GM19238 (cell line): ENCODE data around the gene MFAP4.
"Not testable (repeated sequence)": the region's sequence is repeated elsewhere in the genome, so short reads cannot be mapped to it uniquely, and the experiment has no call there.

Source experiments
- DNase-seq: peaks from one replicate; pipeline ENCODE4 v3.0.0; 2011; ENCODE audit warnings: low spot score; ENCODE audit not compliant: insufficient read length

Gene MFAP4

DNA sequence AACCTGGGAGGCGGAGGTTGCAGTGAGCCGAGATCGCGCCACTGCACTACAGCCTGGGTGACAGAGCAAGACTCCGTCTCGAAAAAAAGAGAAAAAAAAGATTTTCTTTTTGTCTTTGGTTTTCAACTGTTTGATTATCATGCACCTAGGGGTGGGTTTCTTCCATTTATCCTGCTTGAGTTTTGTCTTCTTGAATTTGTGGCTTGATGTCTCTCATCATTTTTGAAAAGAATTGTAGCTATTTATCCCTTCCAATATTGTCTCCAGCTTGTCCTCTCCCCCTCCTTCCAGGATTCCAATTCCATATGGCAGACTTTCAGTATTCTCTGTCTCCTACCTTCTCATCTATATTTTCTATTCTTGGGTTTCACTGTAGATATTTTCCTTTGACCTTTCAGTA, 32.2 kb downstream of the MFAP4 start:
- DNase-seq, result no peak

DNA sequence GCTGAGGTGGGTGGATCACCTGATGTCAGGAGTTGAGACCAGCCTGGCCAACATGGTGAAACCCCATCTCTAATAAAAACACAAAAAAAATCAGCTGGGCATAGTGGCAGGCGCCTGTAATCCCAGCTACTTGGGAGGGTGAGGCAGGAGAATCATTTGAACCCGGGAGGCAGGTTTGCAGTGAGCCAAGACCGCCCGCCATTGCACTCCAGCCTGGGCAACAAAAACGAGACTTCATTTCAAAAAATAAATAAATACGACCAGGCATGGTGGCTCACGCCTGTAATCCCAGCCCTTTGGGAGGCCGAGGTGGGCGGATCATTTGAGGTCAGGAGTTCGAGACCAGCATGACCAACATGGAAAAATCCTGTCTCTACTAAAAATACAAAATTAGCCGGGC, 33.6 kb downstream of the MFAP4 start:
- DNase-seq, result not testable (repeated sequence)

DNA sequence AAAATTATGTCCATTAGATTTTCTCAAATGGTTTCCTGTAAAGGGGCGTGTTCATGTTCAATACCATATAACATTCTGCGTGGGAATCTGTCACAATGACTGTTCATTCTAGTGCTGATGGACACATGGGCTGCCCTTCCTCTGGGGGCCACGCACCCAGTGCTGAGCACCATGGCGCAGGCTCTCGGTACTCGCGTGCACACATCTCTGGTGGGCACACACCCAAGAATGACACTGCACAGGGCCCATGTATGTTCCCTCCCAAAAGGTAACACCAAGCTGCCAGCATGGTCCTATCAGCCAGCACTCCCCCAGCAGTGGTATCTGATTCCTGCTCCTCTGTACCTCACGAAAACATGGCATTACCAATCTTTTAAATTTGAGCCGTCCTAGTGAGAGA, 38.2 kb downstream of the MFAP4 start:
- no peak for DNase-seq

DNA sequence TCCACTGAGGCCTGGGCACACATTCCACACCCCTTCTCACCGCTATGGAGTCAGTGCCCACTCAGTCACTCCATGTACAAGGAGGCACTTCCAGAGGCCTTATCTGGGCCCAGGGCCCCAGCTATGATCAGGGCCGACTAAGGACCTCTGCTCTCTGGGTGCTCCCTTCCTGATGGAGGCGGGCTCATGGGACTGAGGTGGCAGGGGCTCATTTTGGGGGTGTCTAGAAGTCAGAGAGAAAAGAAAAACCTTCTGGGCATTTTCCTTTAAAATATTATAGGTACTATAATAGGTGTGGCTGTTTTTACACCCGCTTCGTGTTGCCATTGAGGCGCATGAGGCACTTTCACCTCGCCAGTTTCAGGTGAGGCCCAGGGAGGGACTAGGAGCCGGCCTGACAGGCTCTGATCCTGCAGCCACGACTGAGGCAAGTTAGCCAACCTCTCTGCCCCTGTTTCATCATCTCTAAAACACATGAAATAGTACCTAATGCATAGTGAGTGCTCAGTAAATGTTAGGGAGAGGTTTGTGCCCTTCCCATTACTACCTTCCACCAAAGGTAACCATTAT, 38.8 kb downstream of the MFAP4 start:
- no peak for DNase-seq

DNA sequence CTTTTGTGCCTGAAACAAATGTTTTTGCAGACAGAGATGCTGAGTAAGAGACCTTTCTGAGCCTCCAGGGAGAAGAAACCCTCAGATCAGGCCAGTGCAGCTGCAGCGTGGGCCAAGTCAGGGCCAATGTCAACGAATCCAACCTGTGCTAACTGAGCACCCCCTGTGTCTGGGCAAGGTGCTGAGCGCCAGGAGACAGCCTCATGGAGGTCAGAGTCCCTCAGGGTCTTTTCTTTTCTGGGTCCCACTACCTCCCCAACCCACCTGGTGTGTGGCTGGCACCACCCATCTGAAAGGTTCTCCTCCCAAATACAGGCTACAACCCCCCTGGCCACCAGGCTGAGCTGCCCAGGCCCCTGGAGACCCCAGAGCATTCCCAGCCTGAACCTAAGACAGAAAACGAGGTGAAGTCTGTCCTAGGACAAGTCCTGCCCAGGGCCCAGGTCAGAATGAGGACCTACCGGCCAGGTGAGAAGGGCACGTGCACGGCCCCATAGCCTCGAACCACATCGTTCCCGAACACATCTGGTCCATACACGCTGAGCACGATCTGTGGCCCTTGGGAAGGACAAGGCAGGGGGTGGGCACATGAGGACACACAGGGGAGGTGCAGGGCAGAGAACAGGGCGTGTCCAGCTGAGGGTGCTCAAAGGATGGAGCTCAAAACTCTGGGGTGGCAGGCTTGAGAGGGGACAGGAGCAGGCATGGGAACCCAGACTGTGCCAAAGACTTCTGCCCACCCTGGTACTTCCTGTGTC, 39.5 kb downstream of the MFAP4 start:
- DNase-seq, result no peak

DNA sequence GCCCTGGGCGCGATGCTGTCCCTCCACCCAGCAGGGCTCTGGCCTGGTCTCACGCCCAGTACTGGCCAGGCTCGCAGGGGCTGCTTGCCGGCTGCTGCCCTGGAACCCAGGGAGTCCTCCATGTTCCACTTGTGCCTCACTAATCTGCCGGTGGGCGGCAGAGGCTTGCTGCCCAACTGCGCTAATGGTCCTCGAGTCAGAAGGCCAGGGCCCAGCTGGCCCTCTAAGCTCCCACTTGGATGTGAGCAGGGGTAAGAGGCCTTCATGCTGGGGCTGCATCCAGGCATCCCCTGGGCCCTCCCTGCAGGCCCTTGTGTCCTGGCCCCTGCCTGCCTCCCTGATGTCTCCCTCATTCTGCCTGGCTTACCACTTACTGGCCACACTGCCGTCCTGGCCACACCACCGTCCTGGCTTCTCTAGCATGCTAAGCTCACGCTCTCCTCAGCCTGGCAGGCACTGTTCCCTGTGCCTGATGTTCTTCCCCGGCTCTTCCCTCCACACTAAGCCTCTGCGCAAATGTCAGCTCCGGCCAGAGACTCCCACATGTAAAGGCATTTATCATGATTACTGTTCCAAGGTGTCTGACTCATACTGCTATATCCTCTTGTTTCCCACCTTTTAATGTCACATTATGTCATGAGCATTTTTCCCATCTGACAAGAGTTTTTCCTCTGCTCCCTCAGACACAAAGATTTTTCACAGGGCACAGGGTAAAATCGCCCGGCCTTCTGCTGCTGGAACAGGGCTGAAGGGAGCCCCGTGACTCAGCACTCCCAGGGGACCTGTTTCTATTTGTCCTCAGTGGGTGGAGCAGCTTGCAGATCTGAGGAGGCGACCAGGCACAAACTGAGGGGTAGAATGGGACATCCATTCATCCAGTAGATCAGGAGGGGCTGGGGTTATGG, 40.4 kb downstream of the MFAP4 start:
- DNase-seq, result no peak

DNA sequence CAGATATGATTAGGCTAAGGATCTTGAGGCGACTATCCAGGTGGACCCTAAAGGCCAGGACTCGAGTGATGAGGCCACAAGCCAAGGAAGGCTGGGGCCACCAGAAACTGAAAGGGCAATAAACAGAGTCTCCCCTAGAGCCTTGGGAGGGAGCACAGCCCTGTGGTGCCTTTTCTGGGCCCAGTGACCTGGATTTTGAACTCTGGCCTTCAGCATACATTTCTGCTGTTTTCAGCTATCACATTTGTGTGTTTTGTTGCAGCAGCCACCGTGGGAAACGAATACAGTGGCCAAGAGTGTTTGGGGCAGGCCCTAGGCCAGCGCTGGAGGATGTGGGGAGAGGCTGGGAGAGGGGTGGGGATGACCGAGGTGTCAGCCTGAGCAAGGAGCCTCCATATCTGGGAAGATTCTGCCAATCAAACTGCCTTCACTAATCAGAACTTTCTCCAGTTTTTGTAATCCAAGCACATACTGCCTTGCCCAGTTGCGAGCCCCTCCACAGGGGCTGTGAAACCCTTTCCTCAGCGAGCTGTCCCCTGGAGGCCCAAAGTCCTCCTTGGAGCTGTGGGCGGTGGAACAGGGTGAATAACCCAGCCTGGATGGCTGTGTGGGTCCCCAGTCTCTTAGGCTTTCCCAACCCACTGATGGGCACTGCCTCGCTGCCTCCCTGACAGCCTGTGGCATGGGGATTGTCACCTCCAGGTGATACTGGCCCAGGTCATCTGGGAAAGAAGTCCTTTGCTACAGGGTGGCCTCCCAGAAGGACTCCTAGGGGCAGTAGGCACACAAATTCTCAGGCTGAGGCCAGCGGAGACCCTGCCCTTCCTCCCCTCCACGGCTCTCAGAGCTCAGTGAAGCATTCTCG, 41.3 kb downstream of the MFAP4 start:
- no peak for DNase-seq

DNA sequence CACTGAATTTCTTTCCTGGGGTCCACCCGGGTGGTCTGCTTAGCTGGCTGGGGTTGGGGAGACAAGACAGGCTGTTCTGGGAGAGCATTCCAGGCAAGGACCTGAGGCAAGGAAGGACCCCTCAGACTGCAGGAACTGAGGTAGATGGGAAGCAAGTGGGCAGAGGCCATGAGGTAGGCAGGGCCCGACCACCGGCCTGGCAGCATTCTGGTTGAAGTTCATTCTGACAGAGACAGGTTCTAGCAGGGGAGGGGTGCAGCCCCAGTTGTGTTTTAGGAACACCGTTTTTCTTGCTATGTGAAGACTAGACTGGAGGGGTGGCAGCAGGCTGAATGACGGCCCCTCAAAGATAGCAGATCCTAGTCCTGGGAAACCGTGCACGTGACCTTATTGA, 41.9 kb downstream of the MFAP4 start:
- DNase-seq, result no peak

DNA sequence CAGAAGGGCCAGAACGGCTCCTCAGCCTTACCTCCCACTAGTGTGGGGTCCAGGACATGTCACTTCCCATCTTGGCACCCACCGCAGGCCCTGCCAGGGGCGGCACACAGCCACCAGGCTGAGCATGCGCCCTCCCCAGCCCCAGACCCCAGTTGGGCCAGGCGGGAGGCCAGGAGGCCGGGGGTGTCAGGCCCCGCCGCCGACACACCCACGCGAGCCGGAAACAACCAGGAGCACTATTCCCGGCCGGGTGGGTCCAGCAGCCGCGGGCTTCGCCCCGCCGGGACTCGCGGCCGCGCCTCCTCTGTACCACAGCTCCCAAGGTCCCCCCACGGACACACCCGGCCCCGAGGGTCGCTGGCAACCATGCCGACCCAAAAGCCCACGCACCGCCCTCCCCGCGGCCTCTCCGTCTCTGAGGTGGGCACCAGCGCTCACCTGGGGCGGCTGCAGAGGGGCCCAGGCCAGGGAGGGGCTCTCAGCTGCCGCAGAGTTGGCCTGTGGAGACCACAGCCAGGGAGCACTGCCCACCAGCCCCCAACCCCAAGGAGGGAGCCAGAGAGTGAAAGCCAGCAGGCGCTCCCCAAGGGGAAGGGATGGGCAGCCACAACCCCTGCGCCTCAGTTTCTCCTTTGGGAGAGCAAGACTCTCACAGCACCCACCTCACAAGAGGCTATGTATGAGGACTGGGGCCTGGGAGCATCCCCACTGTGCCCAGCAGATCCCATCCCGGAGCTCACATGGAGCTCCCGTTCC, 42.5 kb downstream of the MFAP4 start:
- no peak for DNase-seq

DNA sequence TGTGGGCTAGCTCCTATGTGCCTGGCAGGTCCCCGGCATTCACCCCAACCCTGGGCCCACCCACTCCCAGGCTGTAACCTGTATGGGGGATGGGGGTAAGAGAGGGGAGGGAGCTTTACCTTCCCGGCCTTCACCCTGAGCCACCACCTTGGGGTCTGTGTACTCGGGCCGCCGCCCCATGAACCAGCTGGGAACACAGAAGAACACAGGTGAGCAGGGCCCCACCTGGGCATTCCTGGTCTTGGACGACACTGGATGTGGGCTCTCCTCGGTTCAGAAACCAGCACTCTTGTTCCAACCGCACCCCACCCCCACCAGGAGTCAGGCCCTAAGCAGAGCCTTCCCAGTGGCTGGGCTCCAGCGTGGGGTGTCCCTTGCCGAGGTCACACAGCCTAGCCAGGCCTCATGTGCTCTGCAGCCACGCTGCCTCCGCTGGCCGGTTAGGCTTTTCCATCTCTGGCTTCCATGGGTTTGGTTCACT, 43.3 kb downstream of the MFAP4 start:
- no peak for DNase-seq

DNA sequence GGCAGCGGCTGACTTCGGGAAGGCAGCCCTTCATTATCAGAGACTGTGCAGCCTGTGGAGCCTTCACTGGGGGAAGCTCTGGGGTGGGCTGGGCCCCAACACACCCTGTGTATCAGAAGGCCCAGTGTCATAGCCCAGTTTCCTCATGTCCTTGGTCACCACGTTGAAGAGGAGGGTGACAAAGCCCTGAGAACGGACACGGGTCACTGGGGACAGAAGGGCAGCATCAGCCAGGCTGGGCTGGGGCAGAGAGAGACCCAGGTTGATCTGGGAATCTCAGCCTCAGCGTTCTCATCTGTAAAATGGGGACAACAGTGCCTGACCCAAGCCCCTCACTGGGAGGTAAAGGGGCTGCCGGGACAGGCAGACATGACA, 43.7 kb downstream of the MFAP4 start:
- DNase-seq, result no peak

DNA sequence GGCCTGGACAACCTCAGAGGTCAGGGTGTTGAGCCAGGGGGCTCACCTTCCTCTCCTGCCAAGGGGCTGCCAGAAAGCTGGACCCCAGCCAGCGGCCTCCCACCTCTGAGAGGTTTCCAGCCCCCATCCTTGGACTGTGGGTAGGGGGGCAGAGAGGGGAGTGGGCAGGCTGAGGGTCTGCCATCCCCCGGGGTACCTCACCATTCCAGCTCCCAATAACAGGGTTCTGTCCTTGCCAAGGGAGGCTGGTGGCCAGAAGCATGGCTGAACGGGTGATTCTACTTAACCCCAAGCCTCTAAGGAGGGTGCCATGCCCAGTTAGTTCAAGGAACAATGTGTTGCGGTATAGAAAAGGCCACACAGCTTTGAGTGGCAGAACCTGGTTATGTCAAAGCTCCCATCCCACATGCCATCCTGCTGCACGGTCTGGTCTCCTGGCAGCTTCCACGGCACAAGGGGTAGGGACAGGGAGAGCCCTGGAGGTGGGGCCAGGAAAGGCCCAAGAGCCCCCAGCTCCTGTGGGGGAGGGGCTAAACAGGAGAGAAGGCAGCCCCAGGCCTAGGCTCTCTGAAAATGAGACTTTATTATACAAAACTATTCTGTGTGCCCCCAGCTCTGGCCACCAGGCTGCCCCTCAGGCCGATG, 44.3 kb downstream of the MFAP4 start:
- no peak for DNase-seq

DNA sequence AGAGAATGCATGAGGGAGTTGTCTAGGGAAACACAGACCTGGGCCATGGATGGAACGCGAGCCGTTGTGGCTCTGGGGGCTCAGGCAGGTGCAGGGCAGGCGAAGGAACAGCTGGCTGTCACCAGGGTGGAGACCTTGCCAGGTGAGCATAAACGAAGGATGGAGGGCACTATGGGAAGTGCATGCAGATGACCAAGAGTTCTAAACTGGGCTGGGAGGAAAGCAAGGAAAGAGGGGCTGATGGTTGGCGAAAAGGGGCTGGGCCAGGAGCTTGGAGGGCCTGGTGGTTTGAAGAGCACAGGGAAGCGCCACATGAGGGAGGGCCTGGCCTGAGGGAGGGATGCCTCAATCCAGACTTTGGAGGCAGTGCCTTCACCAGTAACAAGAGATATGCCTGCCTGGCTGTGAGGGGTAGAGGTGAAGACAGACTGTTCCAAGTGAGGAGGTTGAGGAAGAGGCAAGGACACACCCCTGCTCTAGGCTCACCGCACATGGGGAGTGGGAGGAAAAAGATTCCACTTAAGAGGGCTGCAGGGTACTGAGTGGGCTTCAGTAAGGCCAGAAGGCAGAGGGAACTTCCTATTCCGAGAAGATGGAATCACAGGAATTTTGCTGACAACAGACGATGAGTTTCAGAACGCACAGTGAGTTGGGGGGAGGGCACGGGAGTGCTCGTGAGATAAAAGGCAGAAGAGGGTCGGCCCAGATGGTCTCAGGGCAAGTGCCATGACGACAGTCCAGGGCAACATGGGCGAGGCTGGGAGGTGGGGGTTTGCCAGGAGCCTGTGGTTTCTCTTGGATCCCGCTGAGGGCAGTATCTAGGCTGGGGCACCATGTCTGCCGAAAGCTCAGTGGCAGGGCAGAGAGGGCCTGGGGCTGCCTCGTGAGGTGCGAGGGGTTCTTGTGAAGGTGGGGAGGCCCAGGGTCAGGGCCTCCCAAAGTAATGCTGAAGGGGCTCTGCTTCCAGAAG, 45.1 kb downstream of the MFAP4 start:
- DNase-seq, result no peak

DNA sequence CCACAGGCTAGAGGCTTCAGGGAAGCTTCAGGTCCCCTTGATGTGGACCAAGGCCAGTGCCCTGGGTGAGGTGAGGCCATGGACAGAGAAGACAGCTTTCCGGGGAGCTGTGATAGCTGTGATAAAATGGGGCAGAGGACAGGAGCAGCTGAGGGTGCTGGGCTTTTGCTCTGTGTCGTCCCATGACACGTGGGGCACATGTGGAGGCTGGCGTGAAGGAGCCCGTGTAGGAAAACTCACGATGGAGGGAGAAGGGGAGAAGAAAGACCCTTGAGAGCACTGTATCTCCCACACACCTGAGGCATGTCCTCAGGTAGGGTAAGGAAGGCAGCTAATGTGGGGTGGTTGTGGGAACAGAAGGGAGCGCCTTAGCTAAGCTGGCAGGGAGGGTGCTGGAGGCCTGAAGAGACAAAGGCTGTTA, 45.8 kb downstream of the MFAP4 start:
- DNase-seq, result no peak

DNA sequence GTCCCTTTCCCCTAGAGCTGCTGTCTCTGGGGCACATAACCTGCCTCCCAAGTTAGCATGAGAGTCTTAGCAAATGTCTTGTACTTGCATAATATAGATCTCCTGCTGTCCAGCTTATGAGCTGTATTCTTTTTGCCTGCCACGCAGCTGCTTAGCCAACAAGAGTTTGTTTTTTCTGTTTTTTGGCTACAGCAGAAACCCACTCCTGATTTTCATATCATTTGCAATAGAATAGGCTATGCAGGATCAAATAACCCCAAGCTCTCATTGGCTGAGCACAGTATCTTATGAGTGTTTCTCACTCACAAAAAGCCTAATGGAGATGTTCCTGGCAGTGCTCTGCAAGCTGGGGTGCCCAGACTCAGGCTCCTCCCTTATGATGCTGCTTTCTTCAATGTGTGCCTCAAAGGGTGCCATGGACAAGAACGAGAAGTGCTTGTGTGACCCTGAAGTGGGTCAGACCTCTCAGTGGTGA, 47.6 kb downstream of the MFAP4 start:
- DNase-seq, result no peak

DNA sequence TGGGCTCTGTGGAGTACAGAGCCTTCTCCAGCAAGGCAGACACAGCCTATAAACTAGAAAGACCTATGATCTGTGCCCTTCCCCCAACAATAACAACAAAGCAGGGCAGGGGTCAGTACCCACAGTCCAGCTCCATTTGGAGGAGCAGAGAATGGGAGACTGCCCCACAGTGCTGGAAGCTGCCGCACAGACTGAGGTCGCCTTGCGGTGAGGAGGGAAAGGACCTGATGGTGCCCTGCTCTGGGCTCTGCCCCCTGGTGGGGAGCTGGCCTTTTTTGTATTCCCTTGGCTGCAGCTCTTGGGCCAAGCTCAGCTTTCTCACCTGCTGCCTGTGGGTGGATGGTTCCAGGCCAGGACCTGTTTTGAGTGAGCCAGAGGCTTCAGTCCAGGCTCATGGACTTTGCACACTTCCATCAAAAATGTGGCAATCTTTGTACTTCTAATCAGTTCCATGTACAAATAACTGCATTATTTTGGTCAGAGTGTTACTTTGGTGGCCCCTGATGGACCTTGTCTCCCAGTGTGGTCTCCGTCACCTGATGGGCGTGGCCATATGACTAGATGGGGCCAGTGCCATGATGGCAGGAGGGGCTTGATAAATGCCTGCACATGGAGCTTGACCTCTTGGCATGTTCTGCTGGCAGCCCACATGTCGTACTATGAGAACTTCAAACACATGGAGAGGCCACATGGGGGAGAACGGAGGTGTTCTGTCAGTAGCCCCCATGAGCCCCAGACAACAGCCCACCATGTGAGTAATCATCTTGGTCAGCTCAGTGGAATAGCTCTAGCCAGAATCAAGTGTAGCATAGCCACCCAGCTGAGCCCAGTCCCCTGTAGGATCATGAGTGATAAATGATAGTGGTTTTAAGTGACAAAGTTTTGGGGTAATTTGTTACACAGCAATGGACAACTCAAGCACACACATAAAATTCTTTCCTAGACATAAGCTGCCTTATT, 48.7 kb downstream of the MFAP4 start:
- peak; percentile 88 for DNase-seq

DNA sequence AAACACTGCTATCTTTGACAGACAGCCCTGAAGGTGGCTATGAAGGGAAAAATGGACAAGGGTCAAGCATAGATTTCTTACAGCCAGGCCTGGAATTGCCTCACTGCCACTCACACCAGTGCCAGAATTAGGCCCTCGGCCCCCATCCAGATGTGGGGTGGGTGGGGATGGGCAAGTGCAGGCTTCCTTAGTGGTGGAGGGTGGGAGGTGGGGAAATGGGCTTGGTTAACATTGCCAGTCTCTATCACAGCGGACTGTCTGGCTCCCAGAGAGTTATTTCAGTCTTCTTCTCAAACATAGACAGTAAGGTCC, 49.3 kb downstream of the MFAP4 start:
- no peak for DNase-seq
